GM19467 (cell line): Measurements from ENCODE around the gene CTNNA1.
"Not testable (repeated sequence)": the region's sequence is repeated elsewhere in the genome, so short reads cannot be mapped to it uniquely, and the experiment has no call there.

Experiments used
- ATAC-seq: cut with Tn5 transposase; IDR thresholded peaks from one replicate; pipeline ENCODE4 v1.9.1; 2021; ENCODE audit warnings: mild to moderate bottlenecking, moderate library complexity; ENCODE audit not compliant: unreplicated experiment

Gene CTNNA1

GRCh38 chr5:138810861-138811260, 57.6 kb downstream of the CTNNA1 start:
- not testable (repeated sequence) for ATAC-seq

- no peak for ATAC-seq
These were observed 62.3 kb downstream of the CTNNA1 start for GRCh38 chr5:138815529-138815928.

- no peak for ATAC-seq
These were observed 64.0 kb downstream of the CTNNA1 start for GRCh38 chr5:138817241-138817640.

DNA sequence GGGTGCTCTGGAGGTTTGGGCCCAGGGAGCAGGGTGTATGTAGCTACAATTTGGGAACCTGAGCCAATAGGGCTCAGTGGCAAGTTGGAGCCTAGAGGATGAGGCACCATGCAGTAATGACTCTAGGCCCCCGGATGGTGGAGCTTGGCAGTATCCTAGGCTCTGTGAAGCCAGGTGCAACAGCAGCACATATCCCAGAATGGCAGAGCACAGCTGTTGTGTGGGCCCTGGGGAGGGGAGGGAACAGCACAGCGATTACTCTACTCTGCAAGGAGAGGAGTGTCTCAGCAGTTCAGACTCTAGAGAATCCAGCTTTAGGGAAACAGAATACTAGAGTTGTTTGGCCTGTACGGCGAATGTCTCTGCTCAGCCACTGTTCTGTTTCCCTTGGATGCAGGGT, 65.9 kb downstream of the CTNNA1 start:
- no peak for ATAC-seq

- no peak for ATAC-seq
These were observed 67.5 kb downstream of the CTNNA1 start for GRCh38 chr5:138820695-138821094.

DNA sequence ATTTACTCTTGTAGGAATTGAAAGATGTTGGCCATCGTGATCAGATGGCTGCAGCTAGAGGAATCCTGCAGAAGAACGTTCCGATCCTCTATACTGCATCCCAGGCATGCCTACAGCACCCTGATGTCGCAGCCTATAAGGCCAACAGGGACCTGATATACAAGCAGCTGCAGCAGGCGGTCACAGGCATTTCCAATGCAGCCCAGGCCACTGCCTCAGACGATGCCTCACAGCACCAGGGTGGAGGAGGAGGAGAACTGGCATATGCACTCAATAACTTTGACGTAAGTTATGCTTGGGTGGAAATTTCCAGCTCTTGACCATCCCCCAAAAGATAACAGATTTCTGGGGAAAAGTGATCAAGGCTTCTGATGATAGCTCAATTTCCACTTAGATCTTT, 71.3 kb downstream of the CTNNA1 start:
- ATAC-seq, result no peak

DNA sequence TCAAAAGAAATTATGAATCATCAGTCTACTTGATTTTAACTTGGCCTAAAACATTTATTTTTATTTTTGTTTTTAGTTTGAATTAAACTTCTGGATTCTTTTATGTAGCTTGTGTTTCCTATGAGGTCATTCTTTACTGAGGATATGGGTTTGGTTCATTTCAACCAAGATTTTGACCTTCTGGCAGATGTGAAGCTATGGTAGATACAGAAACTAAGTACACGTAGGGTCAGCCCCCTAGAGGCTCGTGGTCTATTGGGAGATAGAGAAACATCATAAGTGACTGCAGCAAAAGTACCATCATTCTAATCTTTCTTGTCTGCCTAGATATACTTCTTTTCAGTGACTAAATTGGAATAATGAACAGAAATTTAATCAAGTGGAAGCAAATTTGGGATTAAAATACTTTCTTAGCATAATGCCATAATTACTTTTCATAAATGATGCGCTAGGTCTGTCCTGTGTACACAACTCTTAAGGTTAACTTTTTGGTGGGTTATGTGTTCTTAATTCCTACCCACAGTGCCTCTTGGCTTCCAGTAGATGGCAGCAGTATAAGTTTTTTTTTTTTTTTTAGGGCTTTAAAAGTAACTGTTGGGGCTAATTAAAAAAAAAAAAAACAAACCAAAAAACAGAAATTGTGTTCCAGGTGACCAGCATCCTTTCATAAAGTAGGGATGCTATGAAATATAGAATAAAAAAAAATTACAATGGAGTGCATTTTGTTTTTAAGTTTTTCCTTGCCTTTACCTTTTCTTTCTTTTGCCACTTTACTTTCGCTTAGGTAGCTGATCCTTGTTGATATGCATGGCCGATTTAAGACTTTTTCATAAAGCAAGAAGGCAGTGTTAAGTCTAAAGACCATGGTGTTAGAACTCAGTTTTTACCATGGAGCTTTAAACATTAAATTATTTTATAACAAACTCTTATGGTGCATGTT, 72.0 kb downstream of the CTNNA1 start:
- no peak for ATAC-seq

- ATAC-seq, result no peak
These were observed 75.3 kb downstream of the CTNNA1 start for GRCh38 chr5:138828556-138828955.

- ATAC-seq, result no peak
These were observed 76.1 kb downstream of the CTNNA1 start for GRCh38 chr5:138829341-138829740.

GRCh38 chr5:138831703-138832102, 78.5 kb downstream of the CTNNA1 start:
- no peak for ATAC-seq

DNA sequence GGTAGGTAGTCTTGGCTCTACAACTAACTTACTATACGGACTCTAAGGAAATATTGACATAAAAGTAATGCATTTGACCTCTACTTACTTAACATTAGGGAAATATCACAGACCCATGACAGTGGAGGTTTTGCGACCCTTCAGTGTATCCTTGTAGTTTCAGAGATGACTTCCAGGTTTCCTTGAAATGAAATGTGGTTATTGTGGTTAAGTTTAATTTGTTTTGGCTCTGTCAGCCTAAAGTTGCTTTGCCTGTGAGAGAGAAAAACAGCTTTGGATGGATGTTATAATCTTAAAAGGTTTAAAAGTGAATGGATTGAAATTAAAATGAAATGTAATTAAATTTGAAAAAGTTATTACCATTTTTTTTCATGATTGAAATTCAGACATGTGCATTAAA, 79.0 kb downstream of the CTNNA1 start:
- no peak for ATAC-seq

GRCh38 chr5:138833080-138833479, 79.9 kb downstream of the CTNNA1 start:
- no peak for ATAC-seq

GRCh38 chr5:138833726-138834480, 80.7 kb downstream of the CTNNA1 start:
- ATAC-seq, result no peak

DNA sequence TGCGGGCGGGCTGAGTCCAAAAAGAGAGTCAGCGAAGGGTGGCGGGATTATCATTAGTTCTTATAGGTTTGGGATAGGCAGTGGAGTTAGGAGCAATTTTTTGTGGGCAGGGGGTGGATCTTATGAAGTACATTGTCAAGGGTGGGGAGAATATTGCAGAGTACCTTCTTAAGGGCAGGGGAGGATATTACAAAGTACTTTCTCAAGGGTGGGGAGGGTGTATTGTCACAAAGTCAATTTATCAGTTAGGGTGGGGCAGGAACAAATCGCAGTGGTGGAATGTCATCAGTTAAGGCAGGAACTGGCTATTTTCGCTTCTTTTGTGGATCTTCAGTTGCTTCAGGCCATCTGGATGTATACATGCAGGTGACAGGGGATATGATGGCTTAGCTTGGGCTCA, 81.6 kb downstream of the CTNNA1 start:
- not testable (repeated sequence) for ATAC-seq

DNA sequence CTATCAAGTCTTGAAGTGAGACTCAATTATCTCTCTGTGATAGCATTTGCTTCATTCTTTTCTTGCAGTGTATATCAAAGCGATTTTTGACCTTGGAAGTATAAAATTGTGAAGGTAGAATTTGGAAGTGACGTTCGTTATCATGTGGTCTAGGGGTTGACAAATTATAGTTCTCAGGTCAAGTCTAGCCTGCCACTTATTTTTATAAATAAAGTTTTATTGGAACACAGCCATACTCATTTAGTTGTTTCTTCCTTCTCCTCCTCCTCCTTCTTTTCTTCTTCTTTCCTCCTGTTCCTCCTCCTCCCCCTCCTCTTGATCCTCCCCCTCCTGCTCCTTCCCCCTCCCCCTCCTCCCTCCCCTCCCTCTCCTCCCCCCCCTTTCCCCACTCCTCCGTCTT, 83.9 kb downstream of the CTNNA1 start:
- ATAC-seq, result no peak

GRCh38 chr5:138840103-138840502, 86.9 kb downstream of the CTNNA1 start:
- ATAC-seq, result no peak

- no peak for ATAC-seq
These were observed 88.3 kb downstream of the CTNNA1 start for GRCh38 chr5:138841531-138841930.

DNA sequence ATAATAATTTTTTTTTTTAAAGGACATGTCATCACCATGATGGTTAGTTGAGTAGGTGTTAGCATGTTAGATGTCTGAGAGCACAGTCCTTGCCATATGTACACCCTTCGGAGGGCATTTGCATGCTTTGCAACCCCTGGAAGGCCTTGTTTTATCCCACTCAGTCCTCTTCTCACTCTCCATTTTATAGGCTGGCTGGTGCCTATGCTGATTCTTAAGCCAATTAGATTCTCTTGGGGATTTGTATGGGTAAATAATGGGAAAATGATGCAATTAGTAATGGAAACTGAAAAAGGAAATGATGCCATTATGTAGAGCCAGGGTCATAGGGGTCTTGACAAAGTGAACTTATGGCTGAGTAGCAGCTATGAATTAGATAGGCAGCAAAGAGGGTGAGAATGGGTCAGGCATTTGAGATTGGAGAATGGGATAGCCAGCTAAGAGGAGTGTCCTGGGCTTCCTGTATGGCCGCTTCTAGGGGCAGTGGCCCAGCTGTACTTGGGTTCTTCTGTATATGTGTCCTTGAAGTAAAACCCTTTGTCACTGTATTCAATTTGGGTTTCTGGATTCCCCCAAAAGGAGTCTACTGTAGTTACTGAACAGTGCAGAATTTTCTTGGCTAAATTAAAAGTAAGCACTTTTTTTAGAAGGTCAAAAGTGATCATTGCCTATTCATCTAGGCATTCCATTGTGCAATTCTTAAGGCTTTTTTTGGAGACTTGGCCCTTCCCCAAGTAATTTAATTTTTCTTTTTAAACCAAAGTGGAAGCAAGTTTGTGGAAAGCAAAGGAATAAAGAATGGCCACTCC, 90.3 kb downstream of the CTNNA1 start:
- no peak for ATAC-seq

GRCh38 chr5:138844125-138844461, 90.9 kb downstream of the CTNNA1 start:
- ATAC-seq, result no peak

GRCh38 chr5:138844812-138845513, 91.7 kb downstream of the CTNNA1 start:
- no peak for ATAC-seq

DNA sequence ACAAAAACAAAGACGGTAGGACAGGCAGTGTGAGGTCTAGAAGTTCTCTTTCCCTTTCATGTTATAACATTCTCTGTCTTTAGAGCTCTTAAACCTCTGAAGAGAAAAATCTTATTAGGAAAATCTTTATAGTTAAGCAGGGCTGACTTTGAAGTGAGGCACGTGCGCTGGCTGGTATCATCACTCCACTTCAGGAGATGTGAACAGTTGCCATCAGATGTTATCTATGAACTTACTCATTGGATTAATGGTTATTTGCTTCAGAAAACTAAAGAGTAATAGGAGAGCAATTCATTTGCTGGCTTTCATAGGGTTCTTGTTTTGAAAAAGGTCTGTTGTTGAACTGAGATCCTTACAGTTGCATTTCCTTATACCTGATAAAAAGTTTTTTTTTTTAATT, 96.2 kb downstream of the CTNNA1 start:
- no peak for ATAC-seq
